EH (cell line): ENCODE data around the gene RAP1GAP.

Experiments used
- DNase-seq: peaks from one replicate; pipeline ENCODE4 v3.0.0-alpha.2; 2015; ENCODE audit warnings: low read depth

RAP1GAP gene

DNA sequence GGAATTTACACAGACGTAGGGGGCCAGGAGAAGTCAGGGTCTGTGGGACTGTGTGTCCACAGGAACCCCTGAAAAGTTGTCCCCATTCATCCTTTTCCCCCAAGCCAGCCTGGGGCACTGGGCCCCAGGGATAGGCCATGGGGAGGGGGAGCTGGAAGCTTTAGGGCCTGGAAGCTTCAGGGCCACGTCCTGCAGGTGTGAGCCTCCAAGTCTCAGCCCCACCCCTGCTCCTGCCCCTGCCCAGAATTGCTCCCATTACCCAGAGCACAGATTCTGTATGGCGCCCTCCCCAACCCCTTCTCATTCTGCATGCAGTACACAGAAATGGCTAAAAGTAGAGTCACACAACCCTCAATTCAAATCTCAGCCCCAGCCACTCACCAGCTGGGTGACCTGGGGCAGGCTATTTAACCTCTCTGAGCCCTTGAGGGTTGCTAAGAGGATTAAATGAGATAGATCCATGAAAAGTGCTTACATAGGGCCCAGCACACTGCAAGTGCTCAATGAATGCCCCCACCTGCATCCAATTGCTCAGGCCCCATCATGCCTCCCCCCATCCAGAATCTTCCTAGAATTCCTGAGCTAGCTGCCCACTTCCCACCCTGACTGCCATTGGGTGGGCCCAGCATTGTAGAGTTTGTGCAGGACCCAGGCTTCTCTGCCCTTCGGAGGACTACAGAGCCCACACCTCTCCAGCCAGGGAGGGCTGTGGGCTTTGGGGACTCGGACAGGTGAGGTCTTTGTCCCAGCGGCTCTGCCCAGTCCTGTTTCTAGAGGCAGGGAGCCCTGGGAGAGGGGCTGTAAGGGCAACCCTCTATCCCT, 6.5 kb downstream of the RAP1GAP start:
- DNase-seq, result no peak

- DNase-seq, result no peak
These were observed 7.3 kb downstream of the RAP1GAP start for GRCh38 chr1:21661886-21662285.

GRCh38 chr1:21659924-21660326, 9.2 kb downstream of the RAP1GAP start:
- DNase-seq, result no peak

GRCh38 chr1:21659099-21659923, 9.8 kb downstream of the RAP1GAP start:
- peak; percentile 68 for DNase-seq

DNA sequence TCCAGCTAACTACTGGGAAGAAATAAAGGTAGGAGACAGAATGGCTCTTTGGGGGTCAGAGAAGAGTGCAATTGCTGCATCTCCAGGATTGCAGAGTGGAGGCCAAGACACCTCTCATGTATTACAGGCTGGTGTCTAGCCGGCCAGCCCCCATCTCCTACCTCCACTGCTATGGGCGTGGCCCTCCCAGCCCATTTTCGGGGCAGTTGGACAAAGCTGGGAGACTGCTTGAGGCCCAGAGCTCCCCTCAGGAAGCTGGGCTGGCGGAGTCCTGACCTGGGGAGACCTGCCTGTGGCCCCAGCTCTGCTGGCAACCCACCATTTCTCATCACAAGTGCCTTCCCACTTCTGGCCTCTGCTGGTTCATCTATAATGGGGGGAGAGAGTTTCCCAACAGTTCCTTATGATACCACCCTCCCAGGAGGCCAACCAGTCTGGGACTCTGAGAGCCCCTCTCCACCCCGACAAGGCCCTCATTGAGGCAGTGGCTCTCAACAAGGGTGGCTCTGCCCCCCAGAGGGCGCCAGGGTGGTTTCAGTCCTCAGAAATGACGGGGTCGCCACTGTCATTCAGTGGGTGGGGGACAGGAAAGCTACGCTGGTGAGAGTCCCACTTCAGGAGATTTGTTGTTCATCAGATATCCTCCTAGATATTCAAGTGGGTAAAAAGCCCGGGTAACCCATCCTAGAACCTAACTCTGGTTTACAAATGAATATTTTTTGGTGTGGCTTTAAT, 11.5 kb downstream of the RAP1GAP start:
- DNase-seq, result no peak

DNA sequence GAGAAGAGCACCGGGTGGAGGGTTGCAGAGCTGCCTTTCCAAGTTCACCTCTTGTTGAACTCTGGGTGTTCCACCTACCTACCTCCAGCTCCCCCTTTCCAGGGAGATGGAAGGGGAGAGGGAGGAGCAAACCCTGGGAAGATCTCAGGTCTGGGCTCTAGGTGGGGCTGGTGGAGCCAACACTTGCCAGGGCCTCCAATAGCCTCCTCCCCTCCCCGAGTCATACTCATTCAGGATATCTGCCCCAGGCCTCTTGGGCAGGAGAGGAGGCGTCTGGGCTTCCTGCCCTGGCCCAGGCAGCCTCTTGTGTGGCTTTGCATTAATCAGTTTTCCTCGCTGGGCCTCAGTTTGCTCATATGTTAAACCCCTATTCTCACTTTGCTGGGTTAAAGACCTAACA, 13.4 kb downstream of the RAP1GAP start:
- DNase-seq, result peak; percentile 12

GRCh38 chr1:21655259-21655658, 13.9 kb downstream of the RAP1GAP start:
- DNase-seq, result no peak

DNA sequence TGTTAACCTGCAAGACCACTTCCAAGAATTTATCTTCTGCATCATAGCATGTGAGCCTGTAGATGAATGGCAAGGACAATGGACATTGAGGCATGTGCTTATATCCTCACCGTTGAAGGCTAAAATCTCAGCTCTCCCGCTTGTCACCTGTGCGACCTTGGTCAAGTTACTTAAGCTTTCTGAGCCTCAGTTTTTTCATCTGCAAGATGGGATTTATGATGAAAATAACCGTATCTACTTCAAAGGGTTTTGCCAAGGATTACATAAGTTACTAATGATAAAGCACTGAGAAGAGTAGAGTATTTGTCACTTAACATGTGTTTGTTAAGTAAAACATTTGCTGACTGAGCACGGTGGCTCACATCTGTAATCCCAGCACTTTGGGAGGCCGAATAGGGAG, 14.9 kb downstream of the RAP1GAP start:
- no peak for DNase-seq

GRCh38 chr1:21653744-21654100, 15.4 kb downstream of the RAP1GAP start:
- DNase-seq, result no peak

GRCh38 chr1:21652937-21653743, 16.0 kb downstream of the RAP1GAP start:
- no peak for DNase-seq

GRCh38 chr1:21652101-21652936, 16.8 kb downstream of the RAP1GAP start:
- no peak for DNase-seq

DNA sequence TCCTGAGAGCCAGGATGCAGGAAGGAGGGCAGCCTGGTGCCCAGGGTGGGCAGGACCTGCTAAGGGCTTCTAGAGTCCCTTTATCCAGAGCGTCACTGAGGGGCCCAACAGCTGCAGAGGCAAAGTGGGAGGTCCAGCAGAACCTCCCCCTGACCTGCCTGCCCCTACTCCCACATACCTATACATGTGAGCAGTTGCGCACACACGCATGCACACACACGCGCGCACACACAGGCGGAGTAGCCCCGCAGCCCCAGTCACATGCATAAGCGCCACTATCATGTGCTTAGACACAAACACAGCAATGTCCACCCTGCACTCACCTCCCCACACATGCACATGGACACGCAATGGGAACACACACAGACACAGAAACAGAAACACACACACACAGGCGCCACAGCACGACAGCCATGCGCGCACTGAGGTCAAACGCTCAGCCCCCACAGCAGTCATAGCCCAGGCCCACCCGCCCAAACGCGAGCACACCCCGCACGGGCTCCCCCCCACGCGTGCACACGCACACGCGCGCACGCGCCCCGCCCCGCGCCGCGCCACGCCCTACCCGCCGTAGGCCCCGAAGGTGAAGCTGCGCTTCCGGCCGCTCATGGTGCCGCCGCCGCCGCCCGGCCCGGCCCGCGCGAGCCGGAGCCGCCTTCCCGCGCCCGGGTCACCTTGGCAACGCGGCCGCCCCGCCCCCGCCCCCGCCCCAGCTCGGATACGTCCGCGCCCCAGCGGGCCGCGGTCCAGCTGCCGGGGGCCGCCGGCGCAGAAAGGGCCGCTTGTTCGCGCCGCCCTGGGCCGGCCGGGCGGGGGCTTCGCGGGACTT, 17.7 kb downstream of the RAP1GAP start:
- DNase-seq, result peak; percentile 35

- DNase-seq, result no peak
These were observed 18.8 kb downstream of the RAP1GAP start for GRCh38 chr1:21650400-21650799.

- DNase-seq, result no peak
These were observed 19.8 kb downstream of the RAP1GAP start for GRCh38 chr1:21649315-21649714.

- no peak for DNase-seq
These were observed 20.4 kb downstream of the RAP1GAP start for GRCh38 chr1:21648791-21649190.

GRCh38 chr1:21648352-21648730, 20.8 kb downstream of the RAP1GAP start:
- DNase-seq, result no peak

GRCh38 chr1:21647431-21648351, 21.5 kb downstream of the RAP1GAP start:
- DNase-seq, result peak; percentile 81

GRCh38 chr1:21645550-21645949, 23.6 kb downstream of the RAP1GAP start:
- no peak for DNase-seq

DNA sequence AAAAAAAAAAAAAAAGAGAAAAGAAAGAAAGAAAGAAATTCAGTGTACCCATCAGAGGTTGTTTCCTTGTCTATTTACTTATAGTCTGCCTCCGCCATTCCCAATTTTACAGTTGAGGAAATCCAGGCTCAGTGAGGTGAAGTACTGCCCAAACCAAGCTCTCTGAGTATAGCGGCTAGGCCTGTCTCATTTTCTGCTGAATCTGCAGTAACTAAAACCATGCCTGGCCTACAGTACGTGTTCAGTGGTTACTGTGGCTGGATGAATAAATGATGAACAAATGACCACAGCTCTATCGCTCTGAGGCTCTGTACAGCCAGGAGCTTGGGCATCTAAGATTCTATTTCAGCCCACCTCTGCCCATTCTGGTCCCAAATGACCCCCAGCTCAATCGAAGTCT, 24.3 kb downstream of the RAP1GAP start:
- DNase-seq, result no peak
